Measurements from ENCODE around the gene ATP11A.

ATP11A gene

DNA sequence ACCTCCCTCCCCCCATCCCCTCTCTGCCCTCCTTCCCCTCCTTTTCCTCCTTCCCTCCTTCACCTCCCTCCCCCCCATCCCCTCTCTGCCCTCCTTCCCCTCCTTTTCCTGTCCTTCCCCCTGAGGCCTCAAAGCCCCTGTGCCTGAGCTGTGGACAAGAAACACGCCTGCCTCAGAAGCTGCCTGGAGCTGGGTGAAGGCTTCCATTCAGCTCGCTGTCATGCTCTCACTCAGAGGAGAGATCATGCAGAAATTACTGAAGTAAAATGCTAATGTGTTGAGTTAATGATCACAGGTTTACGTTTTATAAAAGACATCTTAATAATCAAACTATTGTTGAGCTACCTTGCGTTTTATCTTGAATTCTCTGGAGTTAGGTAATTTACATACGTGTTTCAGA is 114.5 kb downstream of the ATP11A start:
- no peak for DNase-seq

DNA sequence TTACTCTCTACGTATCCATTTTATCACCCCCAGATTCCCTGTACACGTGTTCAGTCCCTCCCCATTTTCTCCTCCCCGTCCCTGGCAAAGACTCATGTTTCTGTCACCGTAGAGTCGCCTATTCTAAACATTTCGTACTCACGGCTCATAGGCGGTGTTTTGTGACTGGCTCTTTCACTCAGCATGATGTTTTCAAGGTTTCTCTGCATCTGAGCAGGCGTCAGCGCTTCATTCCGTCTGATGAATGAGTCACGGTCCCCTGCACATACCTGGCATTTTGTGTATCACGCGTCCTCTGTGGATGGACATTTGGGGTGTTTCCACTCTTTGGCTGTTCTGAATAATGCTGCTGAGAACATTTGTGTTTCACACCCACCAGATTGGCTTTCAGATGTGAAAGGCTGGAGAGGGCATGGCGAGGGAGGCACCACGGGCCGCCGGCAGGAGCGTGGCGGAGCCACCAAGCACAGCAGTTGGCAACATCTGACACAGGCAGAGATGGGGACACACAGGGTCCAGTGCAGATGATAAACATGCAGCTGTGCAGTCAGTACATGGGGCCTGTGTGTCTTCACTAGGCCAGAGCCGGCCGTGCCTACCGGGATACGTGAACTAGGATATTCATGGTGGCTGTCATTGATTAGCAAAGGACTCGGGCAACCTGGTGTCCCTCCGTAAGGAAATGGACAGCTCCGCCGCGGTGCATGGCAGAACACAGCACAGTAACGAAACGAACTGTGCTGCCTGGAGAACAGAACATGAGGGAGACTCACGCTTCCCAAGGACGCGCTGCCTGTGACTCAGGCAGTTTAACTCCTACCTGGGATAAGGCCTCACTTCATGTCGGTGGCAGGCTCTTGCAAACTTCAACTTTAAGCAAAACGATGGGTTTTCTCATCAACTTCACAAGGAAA is 117.2 kb downstream of the ATP11A start:
- DNase-seq: no peak

DNA sequence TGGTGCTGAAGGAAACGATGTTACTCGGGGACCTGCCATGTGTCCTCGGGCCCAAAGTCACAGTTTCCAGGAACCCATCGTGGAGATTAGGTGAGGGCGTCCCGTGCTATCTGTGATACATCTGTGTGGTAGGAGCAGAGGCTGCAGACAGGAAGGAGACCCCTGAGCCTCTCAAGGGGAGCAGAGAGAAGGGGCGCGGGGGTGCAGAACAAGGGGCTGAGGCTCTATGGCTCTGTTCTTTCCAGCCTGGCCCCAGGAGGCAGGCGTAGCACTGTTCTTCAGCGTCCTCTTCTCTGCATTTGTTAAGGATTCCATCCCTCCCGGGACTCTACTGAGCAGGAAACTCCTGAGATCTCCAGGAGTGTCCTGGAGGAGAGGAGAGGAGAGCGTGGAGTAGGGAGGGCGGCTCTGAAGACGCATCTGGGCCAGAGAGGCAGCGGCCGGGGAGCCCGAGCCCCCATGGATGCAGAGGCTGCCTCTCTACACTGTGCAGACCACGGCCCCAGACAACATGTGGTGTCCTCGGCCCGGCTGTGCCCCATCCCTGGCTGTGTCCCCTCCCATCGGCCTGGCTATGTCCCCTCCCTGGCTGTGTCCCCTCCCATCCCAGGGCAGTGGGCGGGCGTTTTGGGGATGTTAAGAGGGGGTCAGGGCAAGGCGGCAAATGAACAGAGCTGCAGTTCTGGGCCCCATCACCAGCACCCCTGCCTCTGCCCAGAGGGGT is 118.0 kb downstream of the ATP11A start:
- no peak for DNase-seq

DNA sequence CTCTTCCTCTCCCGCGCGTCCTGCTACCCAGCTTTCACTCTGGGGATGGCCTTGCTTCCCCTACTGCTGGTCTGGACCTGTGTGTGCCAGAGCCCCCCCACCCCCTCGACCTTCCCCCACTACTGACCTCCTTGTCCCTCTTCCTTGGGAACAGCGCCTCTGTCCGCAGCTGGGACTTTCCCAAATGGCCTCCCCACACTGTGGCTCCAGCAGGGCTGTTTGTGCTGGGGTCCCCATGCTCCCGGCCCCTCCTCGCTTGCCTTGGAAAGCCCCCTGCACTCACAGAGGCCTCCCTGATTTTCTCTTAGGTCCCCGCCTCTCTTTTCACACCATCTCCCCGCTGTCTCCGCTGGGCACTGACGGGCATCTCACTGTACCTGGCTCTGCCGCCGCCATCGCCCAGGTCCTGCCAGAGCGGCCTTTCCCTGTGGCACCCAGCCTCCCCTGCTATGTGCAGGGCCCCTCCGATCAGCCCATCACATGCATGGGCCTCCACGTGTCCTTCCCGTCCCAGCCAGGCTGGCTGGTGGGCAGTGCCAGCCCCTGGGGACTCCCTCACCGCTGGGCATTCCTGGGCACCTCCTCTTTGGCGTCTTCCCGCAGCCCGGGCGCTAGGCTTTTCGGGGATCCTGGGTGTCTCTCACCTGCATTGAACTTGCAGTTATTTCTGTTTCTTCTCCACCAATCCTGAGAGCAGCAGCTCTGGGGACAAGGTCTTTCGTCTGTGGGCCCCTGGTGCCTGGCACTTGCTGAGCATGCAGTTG is 118.7 kb downstream of the ATP11A start:
- DNase-seq: no peak

DNA sequence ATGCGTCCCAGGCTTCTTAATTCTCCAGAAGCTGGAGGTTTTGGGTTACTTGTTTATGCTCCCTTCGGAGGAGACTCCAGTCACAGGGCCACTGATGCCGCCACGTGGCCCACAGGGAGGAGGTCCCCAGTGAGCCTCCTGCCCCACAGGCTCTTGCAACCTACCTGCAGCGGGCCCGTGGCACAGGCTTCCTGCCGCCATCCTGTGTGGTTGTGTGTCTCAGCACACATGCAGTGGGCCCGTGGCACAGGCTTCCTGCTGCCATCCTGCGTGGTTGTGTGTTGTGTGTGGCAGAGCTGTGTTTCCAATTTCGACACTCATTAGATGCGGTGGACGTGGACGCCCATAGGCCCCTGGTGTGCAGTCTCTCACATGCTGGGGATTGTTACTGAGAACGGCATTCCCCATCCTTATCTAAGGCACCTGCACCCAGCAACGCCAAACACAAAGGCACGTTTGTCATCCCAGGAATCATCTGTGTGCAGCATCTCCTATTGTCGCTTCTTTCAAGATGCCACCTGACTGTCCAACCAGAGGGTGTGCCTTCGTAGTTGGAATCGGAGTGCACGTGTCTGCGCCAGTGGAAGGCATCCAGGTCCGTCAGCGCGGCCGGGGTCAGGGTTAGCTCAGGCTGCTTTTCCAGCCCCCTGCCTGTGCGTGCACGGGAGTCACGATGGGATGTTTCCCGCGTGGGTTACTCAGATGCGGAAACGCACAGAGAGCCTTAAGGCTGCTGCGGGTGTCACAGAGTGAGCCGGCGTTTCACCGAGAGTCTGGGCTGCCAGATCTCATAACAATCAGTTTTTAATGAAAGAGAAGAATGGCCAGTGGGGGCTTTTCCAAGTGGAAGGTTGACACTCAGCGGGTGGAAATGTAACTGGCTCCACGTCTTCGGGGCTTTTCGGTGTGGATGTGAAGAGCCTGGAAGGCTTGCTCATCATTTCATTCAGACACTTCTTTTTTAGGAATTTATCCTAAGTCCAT is 119.8 kb downstream of the ATP11A start:
- no peak for DNase-seq

DNA sequence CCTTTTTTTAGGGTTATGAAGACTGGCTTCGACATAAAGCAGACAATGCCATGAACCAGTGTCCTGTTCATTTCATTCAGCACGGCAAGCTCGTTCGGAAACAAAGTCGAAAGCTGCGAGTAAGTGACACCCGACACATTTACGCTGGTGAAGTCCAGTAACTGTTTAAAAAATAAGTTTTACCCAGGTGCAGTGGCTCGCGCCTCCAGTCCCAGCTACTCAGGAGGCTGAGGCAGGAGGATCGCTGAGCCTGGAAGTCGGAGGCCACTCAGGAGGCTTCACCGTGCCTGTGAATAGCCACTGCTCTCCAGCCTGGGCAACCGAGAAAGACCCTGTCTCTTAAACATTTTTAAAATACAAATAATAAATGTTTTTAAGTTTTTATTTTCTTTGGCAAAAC is 120.8 kb downstream of the ATP11A start:
- DNase-seq: no peak

DNA sequence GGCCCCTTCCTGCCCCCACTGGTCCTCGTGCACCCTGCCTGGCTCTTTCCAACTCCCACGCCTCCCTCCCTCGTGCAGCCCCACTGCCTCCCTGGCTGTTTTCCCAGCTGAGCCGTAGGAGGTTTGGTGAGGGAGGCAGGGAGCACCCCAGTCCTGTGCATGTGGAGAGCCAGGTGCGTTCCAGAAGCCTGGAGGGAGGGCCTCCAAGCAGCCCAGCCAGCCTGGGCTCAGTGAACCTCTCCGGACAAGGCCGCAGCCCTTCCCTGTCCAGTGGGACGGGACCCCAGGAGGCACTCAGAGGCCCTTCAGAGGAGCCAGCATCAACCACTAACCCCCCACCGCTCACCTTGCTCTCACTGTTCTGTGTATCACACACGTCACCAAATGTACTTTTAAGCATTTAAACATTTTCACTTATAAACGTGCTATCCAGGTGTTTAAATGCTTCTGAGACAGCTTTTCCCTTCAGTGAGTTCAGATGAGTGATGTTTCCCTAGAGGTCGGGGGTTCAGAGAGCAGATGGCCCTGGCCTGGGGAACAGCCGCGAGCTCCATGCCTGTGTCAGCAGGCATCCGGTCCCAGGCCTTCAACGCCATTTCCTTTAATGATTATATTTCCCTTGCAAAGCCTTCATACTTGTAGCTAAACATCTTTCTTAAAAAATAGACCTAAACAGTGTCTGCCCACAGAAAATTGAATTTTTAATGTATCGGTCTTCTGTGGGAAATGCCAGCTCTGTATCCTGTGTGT is 122.6 kb downstream of the ATP11A start:
- no peak for DNase-seq

DNA sequence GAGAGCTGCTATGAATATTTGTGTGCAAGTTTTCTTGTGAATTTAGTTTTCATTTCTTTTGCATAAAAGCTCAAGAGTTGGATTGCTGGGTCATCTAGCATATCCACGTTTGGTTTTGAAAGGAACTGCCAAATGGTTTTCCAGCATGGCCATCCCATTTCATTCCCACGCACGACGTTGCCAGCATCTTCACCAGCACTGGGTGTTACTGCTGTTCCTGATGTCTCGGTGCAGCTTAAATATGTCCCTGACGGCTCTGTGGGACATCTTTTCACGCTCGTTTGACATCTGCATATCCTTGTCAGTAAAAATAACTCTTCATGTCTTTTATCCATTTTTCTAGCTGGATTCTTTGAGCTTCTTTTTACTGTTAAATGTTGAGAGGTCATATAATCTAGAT is 123.7 kb downstream of the ATP11A start:
- DNase-seq: no peak

DNA sequence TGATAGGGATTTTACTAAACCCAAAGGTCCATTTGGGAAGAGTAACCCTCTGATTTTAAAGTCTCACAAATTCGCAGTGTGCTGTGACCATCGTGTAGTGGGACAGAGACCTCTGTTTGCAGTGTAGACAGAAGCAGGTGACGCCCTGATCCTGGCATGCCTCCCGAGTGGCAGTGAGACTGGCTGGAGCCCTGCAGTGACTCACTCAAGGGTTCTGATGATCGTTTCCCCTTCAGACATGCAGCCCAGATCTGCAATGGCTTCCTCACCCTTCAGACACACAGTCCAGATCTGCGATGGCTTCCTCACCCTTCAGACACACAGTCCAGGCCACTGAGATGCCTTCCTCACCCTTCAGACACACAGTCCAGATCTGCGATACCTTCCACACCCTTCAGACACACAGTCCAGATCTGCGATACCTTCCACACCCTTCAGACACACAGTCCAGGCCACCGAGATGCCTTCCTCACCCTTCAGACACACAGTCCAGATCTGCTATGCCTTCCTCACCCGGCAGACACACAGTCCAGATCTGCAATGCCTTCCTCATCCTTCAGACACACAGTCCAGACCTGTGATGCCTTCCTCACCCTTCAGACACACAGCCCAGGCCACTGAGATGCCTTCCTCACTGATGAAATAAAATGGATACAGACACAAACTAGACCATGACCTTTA is 125.2 kb downstream of the ATP11A start:
- peak; percentile 23 for DNase-seq

DNA sequence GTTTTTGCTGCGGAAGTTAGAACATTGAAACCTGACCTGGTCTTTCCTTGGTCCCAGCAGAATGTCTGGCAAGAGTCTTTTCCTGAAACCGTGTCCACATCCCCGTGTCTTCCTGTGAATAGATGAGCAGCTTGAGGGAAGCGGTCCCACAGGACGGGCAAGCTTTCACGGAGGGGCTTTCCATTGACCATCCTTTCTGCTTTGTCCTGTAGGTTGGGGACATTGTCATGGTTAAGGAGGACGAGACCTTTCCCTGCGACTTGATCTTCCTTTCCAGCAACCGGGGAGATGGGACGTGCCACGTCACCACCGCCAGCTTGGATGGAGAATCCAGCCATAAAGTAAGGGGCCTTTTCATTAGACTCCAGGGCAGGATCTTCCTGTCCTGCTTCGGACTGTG is 126.0 kb downstream of the ATP11A start:
- DNase-seq: no peak

DNA sequence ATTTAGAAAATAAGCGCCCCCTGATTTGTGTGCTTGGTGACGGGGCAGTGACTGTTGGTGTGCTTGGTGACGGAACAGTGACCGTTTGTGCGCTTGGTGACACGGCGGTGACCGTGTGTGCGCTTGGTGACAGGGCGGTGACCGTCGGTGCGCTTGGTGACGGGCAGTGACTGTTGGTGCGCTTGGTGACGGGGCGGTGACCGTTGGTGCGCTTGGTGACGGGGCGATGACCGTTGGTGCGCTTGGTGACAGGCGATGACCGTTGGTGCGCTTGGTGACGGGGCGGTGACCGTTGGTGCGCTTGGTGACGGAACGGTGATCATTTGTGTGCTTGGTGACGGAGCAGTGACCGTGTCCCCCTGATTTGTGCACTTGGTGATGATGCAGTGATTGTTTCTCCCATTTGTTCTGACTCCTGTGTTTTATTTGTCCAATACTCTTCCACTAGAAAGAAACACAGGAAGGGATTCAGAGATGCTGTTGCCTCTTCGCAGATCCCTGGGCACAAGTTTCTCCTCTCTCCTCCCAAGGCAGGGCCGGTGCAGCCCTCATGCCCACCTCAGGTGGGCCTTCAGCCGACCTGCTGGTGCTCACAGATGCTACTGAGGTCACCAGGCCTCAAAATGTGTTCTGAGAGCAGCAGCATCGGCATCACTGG is 128.3 kb downstream of the ATP11A start:
- no peak for DNase-seq

DNA sequence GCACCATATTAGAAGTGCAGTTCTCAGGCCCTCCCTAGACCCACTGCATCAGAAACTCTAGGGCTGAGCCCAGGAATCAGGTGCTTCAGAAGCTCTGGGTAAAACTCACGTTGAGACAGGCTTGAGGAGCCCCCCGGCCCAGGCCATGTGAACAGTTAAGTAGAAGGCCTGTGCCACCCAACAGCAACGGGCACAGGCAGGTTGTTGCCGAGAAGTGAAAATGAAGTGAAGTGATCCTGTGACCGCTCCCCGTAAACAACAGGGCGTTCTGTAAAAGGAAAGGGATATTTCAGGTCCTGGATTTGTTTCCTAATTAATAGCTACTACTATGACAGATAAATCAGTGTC is 128.8 kb downstream of the ATP11A start:
- DNase-seq: no peak

DNA sequence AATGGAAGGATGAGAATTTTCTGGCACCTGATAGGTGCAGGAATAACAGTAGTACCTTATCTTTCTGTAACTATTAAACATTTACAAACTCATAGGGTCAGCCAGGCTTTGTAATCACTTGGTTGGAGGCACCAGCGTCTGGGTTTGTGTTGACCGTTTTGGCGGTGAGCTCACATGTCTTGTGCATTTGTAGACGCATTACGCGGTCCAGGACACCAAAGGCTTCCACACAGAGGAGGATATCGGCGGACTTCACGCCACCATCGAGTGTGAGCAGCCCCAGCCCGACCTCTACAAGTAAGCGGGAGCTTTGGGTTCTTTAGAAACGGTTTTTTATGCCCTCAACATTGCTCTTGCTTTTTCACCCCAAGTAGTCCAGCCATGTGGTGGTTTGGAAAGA is 129.3 kb downstream of the ATP11A start:
- DNase-seq: no peak

DNA sequence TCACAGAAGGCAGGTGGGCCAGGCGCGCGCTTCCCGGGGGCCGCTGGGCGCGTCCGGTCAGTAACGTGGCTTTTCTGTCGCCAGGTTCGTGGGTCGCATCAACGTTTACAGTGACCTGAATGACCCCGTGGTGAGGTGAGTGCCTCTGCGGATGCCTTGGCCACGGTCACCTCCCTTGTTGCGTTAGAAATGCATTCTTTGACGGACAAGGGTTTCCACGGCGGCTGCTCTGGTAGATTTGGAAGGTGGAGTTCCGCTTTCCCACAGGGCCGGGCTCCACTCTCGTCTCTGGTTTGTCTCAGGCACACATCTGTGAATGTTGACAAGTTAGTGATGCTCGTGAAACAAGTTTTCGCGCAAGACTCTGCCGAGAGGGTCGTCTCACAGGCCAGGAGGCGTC is 130.0 kb downstream of the ATP11A start:
- no peak for DNase-seq

DNA sequence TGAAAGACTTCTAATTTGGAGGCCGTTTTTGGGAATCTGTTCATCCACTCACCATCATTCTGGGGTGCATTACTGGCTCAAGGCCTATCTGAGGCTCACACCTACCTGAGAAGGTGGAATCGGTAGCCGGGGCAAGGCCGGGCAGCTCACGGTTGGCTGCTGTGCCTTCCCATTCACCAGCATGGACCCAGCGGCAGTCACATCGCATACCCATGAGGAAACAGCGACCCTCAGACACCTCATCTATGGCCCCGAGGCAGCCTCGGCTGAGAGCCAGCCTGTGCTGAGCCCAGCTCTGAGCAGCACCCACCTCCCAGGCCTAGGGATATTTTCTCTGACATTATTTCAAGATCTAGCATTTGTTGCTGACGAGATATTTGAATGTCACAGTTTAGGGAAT is 130.5 kb downstream of the ATP11A start:
- no peak for DNase-seq

DNA sequence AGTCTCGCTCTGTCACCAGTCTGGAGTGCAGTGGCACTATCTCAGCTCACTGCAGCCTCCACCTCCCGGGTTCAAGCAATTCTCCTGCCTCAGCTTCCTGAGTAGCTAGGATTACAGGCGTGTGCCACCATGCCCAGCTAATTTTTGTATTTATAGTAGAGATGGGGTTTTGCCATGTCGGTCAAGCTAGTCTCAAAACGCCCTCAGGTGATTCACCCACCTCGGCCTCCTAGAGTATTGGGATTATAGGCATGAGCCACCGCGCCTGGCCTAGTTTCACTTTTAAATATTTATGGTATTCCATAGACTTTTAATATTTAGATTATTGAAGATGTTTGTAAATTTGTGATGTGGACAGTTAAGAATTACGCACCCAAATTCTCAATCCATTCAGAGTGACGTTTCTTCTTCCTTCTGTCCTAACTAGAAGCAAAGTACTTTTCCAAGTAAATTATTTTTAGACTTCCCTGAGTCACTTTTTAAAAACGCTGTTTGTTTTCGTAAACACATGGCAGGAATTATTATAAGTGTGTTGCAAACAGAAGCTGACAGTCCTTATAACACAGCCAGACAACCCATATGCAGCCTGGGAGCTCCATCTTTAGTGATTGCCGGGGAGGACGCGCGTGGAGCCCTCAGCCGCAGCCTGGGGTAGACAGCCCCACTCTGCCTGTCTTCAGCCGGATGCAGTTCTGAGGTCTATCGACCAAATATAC is 131.7 kb downstream of the ATP11A start:
- DNase-seq: no peak

DNA sequence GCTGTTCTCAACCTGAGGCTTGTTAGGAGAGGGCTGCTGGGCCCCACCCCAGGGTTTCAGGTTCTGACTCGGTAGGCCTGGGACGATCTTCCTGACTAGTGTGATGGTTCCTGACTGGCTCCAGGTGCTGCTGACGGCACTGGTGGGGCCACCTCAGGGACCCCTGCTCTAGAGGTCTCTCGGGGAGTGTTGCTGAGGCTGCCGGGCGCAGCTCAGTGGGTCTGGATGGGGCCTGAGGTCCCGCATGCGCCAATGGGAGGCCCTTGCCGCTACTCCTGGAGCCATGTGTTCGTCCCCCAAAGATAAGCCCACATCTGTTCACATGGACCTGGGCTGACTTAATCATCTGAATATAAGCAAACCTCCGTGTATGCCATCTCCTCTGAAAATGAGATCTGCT is 133.0 kb downstream of the ATP11A start:
- no peak for DNase-seq

DNA sequence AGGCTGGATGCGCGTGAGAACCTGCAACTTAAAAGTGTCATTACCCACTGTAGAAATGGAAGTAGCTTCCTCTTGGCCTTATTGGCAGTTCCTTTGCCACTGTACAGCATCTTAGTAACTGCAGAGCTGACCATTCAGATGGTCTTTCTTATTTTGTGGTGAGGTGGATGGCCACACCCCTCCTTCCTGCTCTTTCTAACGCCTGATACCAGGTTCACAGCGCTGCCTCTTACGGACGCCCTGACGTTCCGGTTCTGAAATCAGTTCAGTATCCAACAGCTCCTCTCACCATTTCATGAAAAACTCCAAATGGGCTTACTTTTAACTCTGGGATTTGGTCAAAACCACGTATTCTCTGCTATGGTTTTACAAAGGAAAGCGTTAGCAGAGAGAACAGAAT is 134.6 kb downstream of the ATP11A start:
- DNase-seq: no peak

DNA sequence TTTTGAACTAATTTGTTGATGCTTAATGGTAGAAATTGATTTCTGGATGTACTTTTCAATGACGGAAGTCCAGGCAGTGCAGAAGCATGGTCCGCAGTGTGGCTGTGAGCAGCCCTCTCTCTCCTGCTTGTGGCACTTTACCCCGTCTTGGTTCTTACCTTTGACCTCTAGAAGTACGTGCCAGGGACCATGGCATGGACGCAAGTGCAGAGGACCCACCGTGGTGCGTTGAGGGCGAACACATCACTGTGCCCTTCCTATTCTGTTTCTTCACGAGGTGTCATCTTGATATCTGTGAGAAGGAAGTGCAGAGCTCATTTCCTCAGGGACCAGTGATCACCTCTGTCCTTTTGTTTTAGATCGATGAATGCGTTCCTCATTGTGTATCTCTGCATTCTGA is 135.2 kb downstream of the ATP11A start:
- no peak for DNase-seq

DNA sequence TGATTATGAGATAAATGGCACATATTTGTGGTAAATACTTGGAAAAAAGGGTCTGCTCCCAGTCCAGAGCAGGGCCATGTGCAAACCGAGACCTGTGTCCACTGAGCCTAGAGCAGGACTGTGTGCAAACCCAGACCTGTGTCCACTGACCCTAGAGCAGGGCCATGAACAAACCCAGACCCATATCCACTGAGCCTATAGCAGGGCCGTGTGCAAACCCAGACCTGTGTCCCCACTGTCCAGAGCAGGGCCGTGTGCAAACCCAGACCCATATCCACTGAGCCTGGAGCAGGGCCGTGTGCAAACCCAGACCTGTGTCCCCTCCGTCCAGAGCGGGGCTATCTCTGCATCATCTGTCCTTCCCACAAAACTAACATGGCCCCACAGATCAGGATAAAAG is 136.0 kb downstream of the ATP11A start:
- DNase-seq: no peak

Data from NCI-H2029 (cell line).